HL-60 (cell line): ENCODE data around the gene CFAP20DC.

Source experiments
- GABPA ChIP-seq: IDR thresholded peaks from 2 replicates; pipeline ENCODE4 v1.6.1; 2012; ENCODE audit warnings: low read depth
- POLR2AphosphoS5 ChIP-seq: IDR thresholded peaks from 2 replicates; pipeline ENCODE4 v1.6.1; 2012; ENCODE audit warnings: low read depth
- SPI1 ChIP-seq: IDR thresholded peaks from 2 replicates; pipeline ENCODE4 v1.6.1; 2012; ENCODE audit warnings: low read depth, mild to moderate bottlenecking, borderline replicate concordance
- TF ChIP-seq, protein P1 (sequence below): IDR thresholded peaks from one replicate; pipeline ENCODE4 v1.5.1; 2011; ENCODE audit warnings: low read length, control low read depth, inconsistent platforms; ENCODE audit not compliant: insufficient read depth

DNA sequence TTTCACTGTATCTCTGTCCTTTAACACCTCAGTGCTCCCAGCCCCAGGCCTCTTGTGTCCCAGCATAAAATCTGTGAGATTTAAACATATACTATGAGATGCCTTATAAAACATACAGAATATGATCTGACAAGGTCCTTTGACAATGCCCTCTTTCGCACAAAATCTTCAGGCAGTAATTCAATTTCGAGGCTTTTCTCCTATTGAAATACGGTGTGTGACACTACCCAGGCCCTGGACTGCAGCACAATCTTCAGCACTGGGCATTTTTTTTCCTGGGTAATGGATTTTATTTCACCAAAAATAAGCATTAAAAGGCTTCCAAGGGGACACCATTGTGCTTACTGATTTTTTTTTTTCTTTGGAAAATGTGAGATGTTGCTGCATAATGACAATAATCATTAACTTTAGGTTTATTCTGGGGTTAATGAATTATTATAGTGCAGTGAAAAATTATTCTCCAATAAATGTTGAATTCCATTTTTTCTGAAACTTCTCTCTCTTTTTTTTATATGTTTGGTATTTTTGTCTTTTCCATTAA, 342.4 kb downstream of the CFAP20DC start:
- TF ChIP-seq, protein P1, sequence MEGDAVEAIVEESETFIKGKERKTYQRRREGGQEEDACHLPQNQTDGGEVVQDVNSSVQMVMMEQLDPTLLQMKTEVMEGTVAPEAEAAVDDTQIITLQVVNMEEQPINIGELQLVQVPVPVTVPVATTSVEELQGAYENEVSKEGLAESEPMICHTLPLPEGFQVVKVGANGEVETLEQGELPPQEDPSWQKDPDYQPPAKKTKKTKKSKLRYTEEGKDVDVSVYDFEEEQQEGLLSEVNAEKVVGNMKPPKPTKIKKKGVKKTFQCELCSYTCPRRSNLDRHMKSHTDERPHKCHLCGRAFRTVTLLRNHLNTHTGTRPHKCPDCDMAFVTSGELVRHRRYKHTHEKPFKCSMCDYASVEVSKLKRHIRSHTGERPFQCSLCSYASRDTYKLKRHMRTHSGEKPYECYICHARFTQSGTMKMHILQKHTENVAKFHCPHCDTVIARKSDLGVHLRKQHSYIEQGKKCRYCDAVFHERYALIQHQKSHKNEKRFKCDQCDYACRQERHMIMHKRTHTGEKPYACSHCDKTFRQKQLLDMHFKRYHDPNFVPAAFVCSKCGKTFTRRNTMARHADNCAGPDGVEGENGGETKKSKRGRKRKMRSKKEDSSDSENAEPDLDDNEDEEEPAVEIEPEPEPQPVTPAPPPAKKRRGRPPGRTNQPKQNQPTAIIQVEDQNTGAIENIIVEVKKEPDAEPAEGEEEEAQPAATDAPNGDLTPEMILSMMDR = no peak
- TF ChIP-seq POLR2AphosphoS5 = no peak
- TF ChIP-seq SPI1 = no peak
- no peak for TF ChIP-seq GABPA
